LNCaP clone FGC (cell line): Measurements from ENCODE around the gene TSGA10.
"Not testable (repeated sequence)": the region's sequence is repeated elsewhere in the genome, so short reads cannot be mapped to it uniquely, and the experiment has no call there.

ENCODE experiments used
- DNase-seq: peaks from one replicate; pipeline ENCODE4 v3.0.0-alpha.2; 2011; ENCODE audit warnings: low read depth
- H3K4me3 ChIP-seq: 2 replicates; pipeline ENCODE4 v1.5.1; 2011; ENCODE audit warnings: mild to moderate bottlenecking, low read depth, low read length, control low read depth
- CTCF ChIP-seq: IDR thresholded peaks from 2 replicates; pipeline ENCODE4 v1.5.1; 2012; ENCODE audit warnings: mild to moderate bottlenecking; ENCODE audit not compliant: control insufficient read depth, insufficient read depth; ENCODE audit errors: extremely low read depth

Gene TSGA10

GRCh38 chr2:99139003-99139402, 15.7 kb downstream of the TSGA10 start:
- H3K4me3 ChIP-seq: no peak overlapping the region
- no peak for DNase-seq
- TF ChIP-seq CTCF: no peak

GRCh38 chr2:99135044-99135556, 19.6 kb downstream of the TSGA10 start:
- DNase-seq, H3K4me3 ChIP-seq: not testable (repeated sequence)

- no peak for DNase-seq
- no peak for TF ChIP-seq CTCF
- no peak overlapping the region for H3K4me3 ChIP-seq
Observed at GRCh38 chr2:99127981-99128380, 26.8 kb downstream of the TSGA10 start.

GRCh38 chr2:99112617-99113016, 42.1 kb downstream of the TSGA10 start:
- TF ChIP-seq CTCF: no peak
- H3K4me3 ChIP-seq: no peak overlapping the region
- DNase-seq: no peak

- DNase-seq: no peak
- H3K4me3 ChIP-seq: no peak overlapping the region
- no peak for TF ChIP-seq CTCF
Observed at GRCh38 chr2:99111945-99112344, 42.8 kb downstream of the TSGA10 start.

GRCh38 chr2:99111236-99111635, 43.5 kb downstream of the TSGA10 start:
- H3K4me3 ChIP-seq: no peak overlapping the region
- DNase-seq: no peak
- TF ChIP-seq CTCF: no peak

GRCh38 chr2:99106913-99107312, 47.8 kb downstream of the TSGA10 start:
- no peak for DNase-seq
- no peak for TF ChIP-seq CTCF
- no peak overlapping the region for H3K4me3 ChIP-seq
